Transverse colon (tissue), 4 donors: ENCODE data around the gene PDE9A. TPM values are rescaled to one million over a fixed set of nuclear protein-coding genes. Genes with fewer than 3 reads are reported as not detected.
A peak's percentile ranks its signal among the peaks of the same experiment; 100 is the strongest.

Experiments
- DNase-seq: peaks from one replicate; pipeline ENCODE4 v3.0.0-alpha.2; 2019
- H3K27ac ChIP-seq, 4 donors: fragments of 200-600 bp; sonication (generic); 2 replicates each; pipeline ENCODE4 v1.5.1; 2016 to 2018; ENCODE audit warnings: inconsistent platforms in 4 of 4
- H3K27me3 ChIP-seq: fragments of 200-600 bp; sonication (generic); 2 replicates; pipeline ENCODE4 v1.5.1; 2017; ENCODE audit warnings: inconsistent platforms
- H3K36me3 ChIP-seq, 4 donors: fragments of 200-600 bp; sonication (generic); 2 replicates each; pipeline ENCODE4 v1.5.1; 2017 to 2019; ENCODE audit warnings: inconsistent platforms in 4 of 4
- H3K4me1 ChIP-seq, 4 donors: fragments of 200-600 bp; sonication (generic); 2 replicates each; pipeline ENCODE4 v1.5.1; 2017 to 2020; ENCODE audit warnings: inconsistent platforms in 4 of 4
- H3K4me3 ChIP-seq, 4 donors: fragments of 200-600 bp; sonication (generic); 1 replicate in 1 of 4; 2 replicates in 3 of 4; pipeline versions ENCODE4 v1.5.1 to v1.6.1; 2017 to 2019; ENCODE audit warnings: inconsistent platforms in 4 of 4
- H3K9me3 ChIP-seq, 2 donors: fragments of 200-600 bp; sonication (generic); 2 replicates each; pipeline ENCODE4 v1.5.1; 2017 to 2019; ENCODE audit warnings: inconsistent platforms in 2 of 2
- CTCF ChIP-seq, 5 experiments: fragments of 200-600 bp in 3 of 5; fragments of 450-650 bp in 2 of 5; sonication (generic) in 3 of 5; IDR thresholded peaks; 1 replicate in 2 of 5; 2 replicates in 3 of 5; pipeline ENCODE4 v1.5.1; 2016 to 2017; ENCODE audit warnings: antibody characterized with exemption in 5 of 5, inconsistent platforms in 3 of 5, mild to moderate bottlenecking in 2 of 5, moderate library complexity in 1 of 5
- EP300 ChIP-seq: sonication (generic); formaldehyde crosslinking; IDR thresholded peaks from one replicate; pipeline ENCODE4 v1.6.1; 2017; ENCODE audit warnings: antibody characterized with exemption, low read depth
- POLR2A ChIP-seq: fragments of 450-650 bp; IDR thresholded peaks from one replicate; pipeline ENCODE4 v1.6.1; 2016; ENCODE audit warnings: antibody characterized with exemption, mild to moderate bottlenecking, moderate library complexity
- POLR2AphosphoS5 ChIP-seq, 3 donors: sonication (generic); formaldehyde crosslinking; IDR thresholded peaks; one replicate each; pipeline ENCODE4 v1.6.1; 2016; ENCODE audit warnings: antibody characterized with exemption in 3 of 3
- WGBS, 2 donors: methylation state at CpG; one replicate each; pipeline ENCODE4 v1.1.5; 2018; ENCODE audit warnings: low coverage in 1 of 2; 5-methylcytosine and 5-hydroxymethylcytosine counted together
- in situ Hi-C, 4 donors: fragments of 200-750 bp; cut with MboI; loops; one replicate each; pipeline versions ENCODE4 v1.15.0 to v1.15.1; 2017; ENCODE audit warnings: low sequenced_read_pairs in 3 of 4, low pct_ligation_motif_present in 1 of 4, low pct_unique_long_range_greater_than_20kb in 1 of 4
- intact Hi-C: fragments of 100-400 bp; cut with DNase I; formaldehyde crosslinking; loops from one replicate; pipeline ENCODE4 v1.15.1; 2023; ENCODE audit warnings: low total_unique reads
- total RNA-seq, 4 donors: library from RNA; depleted of rRNA; stranded (reverse); fragments of >200 nt; gene quantifications; one replicate each; pipeline ENCODE4 v1.1.0, GENCODE V29; 2016

The PDE9A gene
- total RNA-seq, 4 donors from 2014 or later, result 65.7 to 673 (median 364) TPM

GRCh38 chr21:42741066-42741465 lies 87.6 kb downstream of the PDE9A start:
- WGBS, 2 donors, result 80 to 85% methylated on average over 1 to 10 of the region's 10 CpGs
- DNase-seq, result no peak
- Histone ChIP-seq H3K36me3 (no peaks in the 10 kb centered on the region), H3K4me3 (no peak overlapping the region), H3K4me1 (peaks cover 20 to 30% (median 21%) of the 10 kb centered on the region in 4 donors), H3K27ac (no peak overlapping the region), H3K27me3 (no peaks in the 10 kb centered on the region), H3K9me3 (no peaks in the 10 kb centered on the region)
- intact Hi-C loops (no loop called here), in situ Hi-C loops (no loop called here)
- TF ChIP-seq POLR2AphosphoS5 (IDR thresholded peaks at IDR 0.05), result no peak
- no peak for TF ChIP-seq EP300
- no peak for TF ChIP-seq CTCF (IDR thresholded peaks at IDR 0.05)
- no peak for TF ChIP-seq POLR2A

- in situ Hi-C loops, result no loop called here
- 86 to 94% methylated on average over 8 to 30 of the region's 30 CpGs for WGBS, 2 donors
- intact Hi-C loops, result no loop called here
- Histone ChIP-seq H3K4me1 (peaks cover 13 to 35% (median 23%) of the 10 kb centered on the region in 4 donors), H3K36me3 (no peaks in the 10 kb centered on the region), H3K27ac (no peak overlapping the region), H3K27me3 (no peaks in the 10 kb centered on the region), H3K9me3 (no peaks in the 10 kb centered on the region), H3K4me3 (no peak overlapping the region)
- no peak for DNase-seq
- TF ChIP-seq POLR2AphosphoS5 (IDR thresholded peaks at IDR 0.05), result peak in 1 of 3 donors; percentile 8
- TF ChIP-seq CTCF (IDR thresholded peaks at IDR 0.05), result no peak
These were observed 91.4 kb downstream of the PDE9A start for GRCh38 chr21:42744520-42745445.

GRCh38 chr21:42745511-42746239 lies 92.3 kb downstream of the PDE9A start:
- 89 to 93% methylated on average over 3 to 19 of the region's 22 CpGs for WGBS, 2 donors
- Histone ChIP-seq H3K9me3 (no peaks in the 10 kb centered on the region), H3K4me1 (peaks cover 13 to 35% (median 23%) of the 10 kb centered on the region in 4 donors), H3K27ac (peak overlapping the region; percentile 64 to 77 (median 72)), H3K36me3 (no peaks in the 10 kb centered on the region), H3K4me3 (no peak overlapping the region), H3K27me3 (no peaks in the 10 kb centered on the region)
- in situ Hi-C loops (no loop called here), intact Hi-C loops (no loop called here)
- no peak for DNase-seq
- TF ChIP-seq POLR2A, result no peak
- no peak for TF ChIP-seq POLR2AphosphoS5 (IDR thresholded peaks at IDR 0.05)
- no peak for TF ChIP-seq CTCF (IDR thresholded peaks at IDR 0.05)
- no peak for TF ChIP-seq EP300

GRCh38 chr21:42746240-42746592 lies 92.8 kb downstream of the PDE9A start:
- intact Hi-C loops (no loop called here), in situ Hi-C loops (no loop called here)
- TF ChIP-seq POLR2A (no peak), EP300 (no peak), POLR2AphosphoS5 (IDR thresholded peaks at IDR 0.05) (no peak), CTCF (IDR thresholded peaks at IDR 0.05) (no peak)
- Histone ChIP-seq H3K27ac (peak overlapping the region; percentile 64 to 77 (median 72)), H3K4me1 (peaks cover 13 to 35% (median 23%) of the 10 kb centered on the region in 4 donors), H3K36me3 (no peaks in the 10 kb centered on the region), H3K27me3 (no peaks in the 10 kb centered on the region), H3K9me3 (no peaks in the 10 kb centered on the region), H3K4me3 (no peak overlapping the region)
- no peak for DNase-seq
- WGBS, 2 donors, result 78 to 80% methylated on average over 1 to 7 of the region's 7 CpGs
